ENCODE data around the gene KCNG4. TPM values are rescaled to one million over a fixed set of nuclear protein-coding genes. Genes with fewer than 3 reads are reported as not detected.
"Not testable (repeated sequence)": the region's sequence is repeated elsewhere in the genome, so short reads cannot be mapped to it uniquely, and the experiment has no call there.

The KCNG4 gene
- total RNA-seq, 3 donors from 2014 or later: not detected

DNA sequence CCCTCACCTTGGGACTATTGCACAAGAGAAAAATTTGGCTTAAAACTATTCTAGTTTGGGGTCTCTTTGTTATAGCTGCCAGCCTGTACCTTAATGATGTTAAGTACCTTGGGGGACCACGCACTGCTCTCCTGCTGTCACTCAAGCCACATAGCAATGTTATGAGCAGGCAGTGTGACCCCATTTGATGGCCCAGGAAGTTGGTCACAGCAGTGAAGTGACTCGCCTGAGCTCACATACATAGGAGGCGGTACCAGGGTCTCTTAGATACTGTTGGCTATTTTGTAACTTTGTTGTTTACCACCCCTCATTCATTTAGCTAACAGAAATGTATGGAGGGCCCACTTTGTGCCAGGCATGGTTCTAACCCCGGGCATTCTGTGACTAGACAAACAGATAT, 16.4 kb downstream of the KCNG4 start:
- ATAC-seq: no peak
- intact Hi-C loops (cut with DNase I, micrococcal nuclease): no loop called here

GRCh38 chr16:84220851-84221250, 19.0 kb downstream of the KCNG4 start:
- intact Hi-C loops (cut with DNase I, micrococcal nuclease): no loop called here
- no peak for DNase-seq
- ATAC-seq: no peak
- Histone ChIP-seq H3K36me3 (ENCODE audit: low read depth) (no peaks in the 10 kb centered on the region), H3K4me3 (no peak overlapping the region), H3K9me3 (no peaks in the 10 kb centered on the region), H3K4me1 (ENCODE audit: low read depth) (no peaks in the 10 kb centered on the region)
- TF ChIP-seq CTCF (IDR thresholded peaks at IDR 0.05): no peak

More for the DNA sequence above, 16.4 kb downstream of the KCNG4 start:
- Histone ChIP-seq H3K4me1 (ENCODE audit: low read depth) (no peaks in the 10 kb centered on the region), H3K36me3 (ENCODE audit: low read depth) (no peaks in the 10 kb centered on the region), H3K4me3 (no peak overlapping the region), H3K9me3 (no peaks in the 10 kb centered on the region)
- DNase-seq: no peak
- no peak for TF ChIP-seq CTCF (IDR thresholded peaks at IDR 0.05)

DNA sequence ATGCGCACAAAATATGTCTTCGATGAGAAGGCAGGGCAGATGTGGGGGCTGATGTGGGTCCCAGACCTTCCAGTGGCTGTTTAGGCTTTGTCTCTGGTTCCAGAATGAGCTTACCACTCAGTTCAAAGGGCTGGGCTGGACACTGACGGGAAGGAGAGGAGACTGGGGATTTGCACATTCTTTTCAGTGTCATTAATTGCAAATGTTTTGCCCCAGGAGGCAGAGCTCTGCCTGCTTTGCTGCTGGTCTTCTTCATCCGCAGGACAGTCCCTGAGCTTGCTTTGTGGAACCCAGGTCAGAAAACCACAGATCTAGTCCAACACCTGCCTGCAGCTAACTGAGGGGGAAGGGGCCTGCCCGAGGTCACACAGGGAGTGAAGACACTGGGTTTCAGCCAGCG, 20.9 kb downstream of the KCNG4 start:
- Histone ChIP-seq H3K4me3 (no peak overlapping the region), H3K9me3 (no peaks in the 10 kb centered on the region), H3K4me1 (ENCODE audit: low read depth) (no peaks in the 10 kb centered on the region), H3K36me3 (ENCODE audit: low read depth) (no peaks in the 10 kb centered on the region)
- ATAC-seq: no peak
- intact Hi-C loops (cut with DNase I, micrococcal nuclease): no loop called here
- no peak for DNase-seq
- no peak for TF ChIP-seq CTCF (IDR thresholded peaks at IDR 0.05)

- no peak overlapping the region for H3K4me3 ChIP-seq
- H3K9me3 ChIP-seq: no peaks in the 10 kb centered on the region
- DNase-seq: no peak
- TF ChIP-seq CTCF (IDR thresholded peaks at IDR 0.05): no peak
- no peak for ATAC-seq
- H3K36me3 ChIP-seq (ENCODE audit: low read depth): no peaks in the 10 kb centered on the region
- intact Hi-C loops (cut with DNase I, micrococcal nuclease): no loop called here
- no peaks in the 10 kb centered on the region for H3K4me1 ChIP-seq (ENCODE audit: low read depth)
Measured at GRCh38 chr16:84218176-84218823, 21.5 kb downstream of the KCNG4 start.

DNA sequence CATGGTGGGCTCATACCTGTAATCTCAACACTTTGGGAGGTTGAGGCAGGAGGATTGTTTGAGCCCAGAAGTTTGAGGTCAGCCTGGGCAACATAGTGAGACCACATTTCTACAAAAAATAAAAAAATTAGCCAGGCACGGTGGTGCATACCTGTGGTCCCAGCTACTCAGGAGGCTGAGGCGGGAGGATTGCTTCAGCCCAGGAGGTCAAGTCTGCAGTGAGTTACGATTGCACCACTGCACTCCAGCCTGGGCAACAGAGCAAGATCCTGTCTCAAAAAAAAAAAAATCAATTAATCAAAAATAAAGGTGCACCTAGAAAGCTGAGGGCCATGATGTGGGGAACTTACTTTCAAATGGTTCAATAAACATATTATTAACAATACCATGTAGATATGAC, 23.7 kb downstream of the KCNG4 start:
- H3K36me3 ChIP-seq (ENCODE audit: low read depth); H3K9me3 ChIP-seq; ATAC-seq; DNase-seq; H3K4me3 ChIP-seq; H3K4me1 ChIP-seq (ENCODE audit: low read depth); intact Hi-C loops (cut with DNase I, micrococcal nuclease): not testable (repeated sequence)

GRCh38 chr16:84215531-84215930, 24.3 kb downstream of the KCNG4 start:
- H3K36me3 ChIP-seq (ENCODE audit: low read depth): no peaks in the 10 kb centered on the region
- H3K4me3 ChIP-seq: no peak overlapping the region
- no peak for TF ChIP-seq CTCF (IDR thresholded peaks at IDR 0.05)
- DNase-seq: no peak
- no peaks in the 10 kb centered on the region for H3K9me3 ChIP-seq
- intact Hi-C loops (cut with DNase I, micrococcal nuclease): no loop called here
- ATAC-seq: no peak
- no peaks in the 10 kb centered on the region for H3K4me1 ChIP-seq (ENCODE audit: low read depth)

Measured in mucosa of descending colon (tissue), 3 donors.